IPS-18c (cell line): Measurements from ENCODE around the gene LHFPL6.

ENCODE experiments used
- H3K4me3 ChIP-seq: 2 replicates; pipeline ENCODE4 v1.7.0; 2013; ENCODE audit warnings: low read depth, mild to moderate bottlenecking, low read length, moderate library complexity; ENCODE audit not compliant: insufficient read depth
- H3K9me3 ChIP-seq: one replicate; pipeline ENCODE4 v1.6.1; 2013; ENCODE audit warnings: mild to moderate bottlenecking, low read length, moderate library complexity; ENCODE audit not compliant: control insufficient read depth, insufficient read depth

Gene LHFPL6

GRCh38 chr13:39401046-39401705, 201.8 kb downstream of the LHFPL6 start:
- no peaks in the 10 kb centered on the region for H3K9me3 ChIP-seq
- no peak overlapping the region for H3K4me3 ChIP-seq

GRCh38 chr13:39399102-39399501, 203.9 kb downstream of the LHFPL6 start:
- no peaks in the 10 kb centered on the region for H3K9me3 ChIP-seq
- H3K4me3 ChIP-seq: no peak overlapping the region

GRCh38 chr13:39397896-39398265, 205.1 kb downstream of the LHFPL6 start:
- no peaks in the 10 kb centered on the region for H3K9me3 ChIP-seq
- H3K4me3 ChIP-seq: no peak overlapping the region

- Histone ChIP-seq H3K9me3 (no peaks in the 10 kb centered on the region), H3K4me3 (no peak overlapping the region)
Measured at GRCh38 chr13:39397226-39397895, 205.6 kb downstream of the LHFPL6 start.

DNA sequence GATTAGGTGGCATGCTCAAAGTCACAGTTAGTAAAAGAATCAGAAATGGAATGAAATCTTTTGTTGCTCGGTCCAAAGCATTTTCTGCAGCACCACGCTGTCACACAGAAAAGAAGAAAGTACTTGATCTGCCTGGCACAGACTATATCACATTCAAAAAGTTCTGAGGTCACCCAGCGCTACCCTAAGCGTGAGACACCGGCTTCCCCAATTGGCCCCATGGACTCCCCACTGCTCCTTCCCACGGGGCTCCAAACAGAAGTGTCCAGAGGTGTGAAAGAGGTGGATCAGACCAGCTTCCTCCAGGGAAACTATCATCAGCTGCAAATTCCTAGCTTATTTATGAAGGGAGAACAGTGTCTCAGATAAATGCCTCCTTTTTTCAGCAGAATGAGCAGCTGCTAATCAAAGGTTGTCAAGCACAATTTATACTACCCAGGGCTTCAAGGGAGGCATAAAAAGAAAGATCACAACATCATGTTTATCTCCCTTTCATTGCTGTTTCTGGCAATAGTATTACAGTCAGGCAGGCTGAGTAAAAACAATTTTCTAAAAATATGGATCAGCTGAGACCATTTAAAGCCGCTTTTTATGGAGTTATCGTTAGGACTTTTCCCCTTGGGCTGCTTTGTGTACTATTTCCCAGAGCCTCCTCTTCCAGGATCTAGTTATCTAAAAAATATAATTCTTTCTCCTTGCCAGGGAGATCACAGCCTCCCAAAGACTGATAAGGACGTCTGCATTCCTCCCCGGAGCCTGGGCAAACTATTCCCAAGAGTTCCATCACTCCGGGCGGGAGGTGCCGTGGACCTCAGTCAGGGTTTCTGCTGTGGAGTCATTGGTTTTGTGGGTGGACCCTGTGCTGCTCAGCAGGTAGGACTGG, 208.0 kb downstream of the LHFPL6 start:
- H3K9me3 ChIP-seq: no peaks in the 10 kb centered on the region

DNA sequence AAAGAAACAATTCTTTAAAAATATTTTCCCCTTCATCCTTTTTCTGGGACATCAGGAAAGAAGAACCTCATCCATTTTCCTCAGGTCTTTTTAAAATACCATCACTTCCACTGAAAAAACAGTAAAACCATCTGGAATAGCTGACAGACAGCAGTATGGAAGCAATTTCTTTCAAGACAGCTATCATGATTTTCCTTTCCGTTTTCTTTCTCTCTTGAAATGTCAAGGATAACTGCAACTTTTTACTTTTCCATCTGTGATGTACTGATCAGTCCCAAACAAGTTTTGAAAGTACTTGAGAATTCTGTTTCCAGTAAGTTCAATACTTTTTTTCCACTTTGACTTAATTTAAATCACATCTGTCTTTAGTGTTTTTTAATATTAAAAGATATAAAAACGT, 211.2 kb downstream of the LHFPL6 start:
- no peaks in the 10 kb centered on the region for H3K9me3 ChIP-seq
- H3K4me3 ChIP-seq: no peak overlapping the region

More for the DNA sequence above, 208.0 kb downstream of the LHFPL6 start:
- no peak overlapping the region for H3K4me3 ChIP-seq

GRCh38 chr13:39389013-39389412, 214.0 kb downstream of the LHFPL6 start:
- H3K4me3 ChIP-seq: no peak overlapping the region
- no peaks in the 10 kb centered on the region for H3K9me3 ChIP-seq

DNA sequence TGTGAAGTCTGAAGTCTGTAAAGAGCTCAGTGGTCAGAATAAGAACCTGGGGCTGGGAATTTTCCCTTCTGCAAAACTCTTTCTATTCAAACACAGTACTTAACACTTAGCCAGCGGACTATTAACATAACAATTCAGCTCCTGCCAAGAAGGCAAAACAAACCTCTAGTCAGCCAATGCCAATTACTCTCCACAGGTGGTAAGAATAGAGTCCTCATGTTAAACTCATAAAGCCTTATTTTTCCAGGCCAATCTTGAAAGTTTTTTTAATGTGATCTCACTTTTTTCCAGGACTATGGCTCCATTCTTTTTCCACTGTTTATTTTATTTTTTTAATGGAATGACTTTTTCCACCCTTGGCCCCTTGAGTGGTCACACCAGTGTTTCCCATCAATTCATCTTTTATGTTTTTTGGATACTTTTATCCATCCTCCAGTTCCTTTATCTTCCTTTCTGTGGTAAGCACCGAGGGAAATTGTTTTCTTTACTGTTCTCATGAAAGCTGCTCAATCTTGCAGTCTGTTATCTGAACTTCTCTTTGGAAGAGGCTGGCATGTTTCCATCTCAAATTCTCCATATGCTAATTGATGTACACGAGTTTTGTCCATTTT, 217.3 kb downstream of the LHFPL6 start:
- peaks cover 2% of the 10 kb centered on the region for H3K9me3 ChIP-seq
- H3K4me3 ChIP-seq: no peak overlapping the region

DNA sequence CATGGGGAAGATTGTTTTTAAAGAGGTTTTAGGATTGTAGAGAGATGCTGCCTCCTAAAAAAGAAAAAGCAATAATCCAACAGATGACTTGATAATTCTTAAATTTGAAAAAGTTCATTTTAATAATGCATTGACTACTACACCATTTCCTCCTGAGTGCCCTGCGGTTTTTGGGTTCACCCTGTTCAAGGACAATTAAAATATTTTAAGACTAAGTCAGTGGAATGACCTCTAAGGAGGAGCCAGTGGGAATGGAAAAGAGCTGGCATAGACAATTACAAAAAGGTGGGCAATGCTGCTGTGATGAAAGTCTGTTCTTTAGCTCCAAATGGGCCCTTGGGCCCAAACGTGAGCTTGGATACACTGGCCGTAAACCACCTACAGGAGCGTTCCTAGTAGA, 217.8 kb downstream of the LHFPL6 start:
- H3K9me3 ChIP-seq: peaks cover 2% of the 10 kb centered on the region

DNA sequence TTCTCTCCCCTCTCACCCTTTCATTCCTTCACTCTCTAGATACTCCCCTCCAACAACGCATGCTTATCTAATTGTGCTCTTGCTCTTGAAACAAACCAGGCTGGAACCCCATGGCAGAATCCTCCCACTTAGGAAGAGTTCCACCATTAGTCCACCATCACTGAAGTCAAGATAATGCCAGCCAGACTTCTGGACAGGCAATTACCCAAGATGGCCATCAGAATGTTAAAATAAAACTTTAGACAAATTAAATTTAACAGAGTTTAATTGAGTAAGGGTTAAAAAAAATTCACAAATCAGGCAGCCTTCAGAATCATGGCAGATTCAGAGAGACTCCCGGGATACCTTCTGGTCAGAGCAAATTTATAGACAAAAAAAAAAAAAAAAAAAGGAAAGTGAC, 221.5 kb downstream of the LHFPL6 start:
- H3K9me3 ChIP-seq: peaks cover 2% of the 10 kb centered on the region

More for the DNA sequence above, 217.8 kb downstream of the LHFPL6 start:
- H3K4me3 ChIP-seq: no peak overlapping the region

GRCh38 chr13:39379667-39380655, 223.0 kb downstream of the LHFPL6 start:
- H3K9me3 ChIP-seq: peaks cover 2% of the 10 kb centered on the region
- H3K4me3 ChIP-seq: no peak overlapping the region

More for the DNA sequence above, 221.5 kb downstream of the LHFPL6 start:
- H3K4me3 ChIP-seq: no peak overlapping the region

GRCh38 chr13:39379118-39379517, 223.9 kb downstream of the LHFPL6 start:
- Histone ChIP-seq H3K4me3 (no peak overlapping the region), H3K9me3 (peaks cover 2% of the 10 kb centered on the region)

GRCh38 chr13:39378306-39378705, 224.7 kb downstream of the LHFPL6 start:
- peaks cover 2% of the 10 kb centered on the region for H3K9me3 ChIP-seq
- no peak overlapping the region for H3K4me3 ChIP-seq

GRCh38 chr13:39377699-39378098, 225.3 kb downstream of the LHFPL6 start:
- no peak overlapping the region for H3K4me3 ChIP-seq
- H3K9me3 ChIP-seq: peaks cover 2% of the 10 kb centered on the region

DNA sequence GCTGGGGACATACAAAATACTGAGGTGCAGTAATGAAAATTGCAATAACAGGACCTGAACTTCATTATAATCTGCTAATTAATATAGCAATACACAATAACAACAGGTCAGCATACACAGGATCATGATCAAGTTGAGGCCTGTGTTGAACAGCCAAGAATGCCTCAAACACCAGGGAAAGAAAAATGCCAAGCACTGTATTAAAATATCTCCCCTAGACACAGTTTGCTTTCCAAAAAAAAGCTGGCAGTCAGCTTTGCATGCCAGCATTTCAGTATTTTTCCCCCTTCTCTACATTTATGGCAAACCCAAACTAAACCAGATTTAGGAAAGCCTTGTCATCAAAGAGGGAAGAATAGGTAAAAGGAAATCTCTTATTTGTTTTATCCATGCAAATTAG, 226.9 kb downstream of the LHFPL6 start:
- H3K9me3 ChIP-seq: peaks cover 2% of the 10 kb centered on the region
- H3K4me3 ChIP-seq: no peak overlapping the region

DNA sequence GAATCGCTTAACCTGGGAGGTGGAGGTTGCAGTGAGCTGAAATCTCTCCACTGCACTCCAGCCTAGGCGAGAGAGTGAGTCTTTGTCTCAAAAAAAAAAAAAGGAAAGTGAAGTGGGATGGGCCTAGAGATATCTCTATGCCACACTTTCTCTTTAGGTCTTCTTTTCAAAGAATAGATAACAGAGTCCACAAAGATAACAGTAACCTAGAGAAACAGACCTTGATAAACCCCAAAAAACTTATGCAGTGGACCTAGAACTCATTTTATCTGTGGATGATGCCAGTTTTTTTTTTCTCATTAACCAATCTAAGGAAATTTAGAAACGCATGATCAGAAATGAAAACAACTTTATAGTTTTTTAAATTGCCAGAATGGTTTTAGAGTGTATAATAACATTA, 227.4 kb downstream of the LHFPL6 start:
- Histone ChIP-seq H3K4me3 (no peak overlapping the region), H3K9me3 (no peaks in the 10 kb centered on the region)
